ENCODE results near the gene TEX19. TPM values are rescaled to one million over a fixed set of nuclear protein-coding genes. Genes with fewer than 3 reads are reported as not detected.
"Not testable (repeated sequence)": the region's sequence is repeated elsewhere in the genome, so short reads cannot be mapped to it uniquely, and the experiment has no call there.

TEX19 gene
- total RNA-seq, 1 donor from 2014 or later: 0.09 TPM

GRCh38 chr17:82399601-82400101 lies 40.6 kb downstream of the TEX19 start:
- intact Hi-C loops (cut with micrococcal nuclease): no loop called here
- H3K9me3 Mint-ChIP-seq: no peaks in the 10 kb centered on the region
- peaks cover 11% of the 10 kb centered on the region for H3K4me1 Mint-ChIP-seq
- DNase-seq: no peak
- peaks cover 23% of the 10 kb centered on the region for H3K36me3 Mint-ChIP-seq (ENCODE audit: low read depth)
- no peaks in the 10 kb centered on the region for H3K27me3 Mint-ChIP-seq
- no peak overlapping the region for H3K4me3 Mint-ChIP-seq
- no peak overlapping the region for H3K27ac Mint-ChIP-seq

- H3K36me3 Mint-ChIP-seq (ENCODE audit: low read depth): peaks cover 21% of the 10 kb centered on the region
- no peak overlapping the region for H3K4me3 Mint-ChIP-seq
- no peak for DNase-seq
- no peaks in the 10 kb centered on the region for H3K27me3 Mint-ChIP-seq
- no peaks in the 10 kb centered on the region for H3K9me3 Mint-ChIP-seq
- no peak overlapping the region for H3K27ac Mint-ChIP-seq
- intact Hi-C loops (cut with micrococcal nuclease): no loop called here
- H3K4me1 Mint-ChIP-seq: peaks cover 11% of the 10 kb centered on the region
Measured at GRCh38 chr17:82400206-82400605, 41.2 kb downstream of the TEX19 start.

GRCh38 chr17:82400830-82401229 lies 41.8 kb downstream of the TEX19 start:
- intact Hi-C loops (cut with micrococcal nuclease): no loop called here
- Mint-ChIP-seq H3K4me3 (peak overlapping the region; percentile 82), H3K9me3 (no peaks in the 10 kb centered on the region)

GRCh38 chr17:82402865-82403264 lies 43.8 kb downstream of the TEX19 start:
- intact Hi-C loops (cut with micrococcal nuclease): no loop called here
- Mint-ChIP-seq H3K4me1 (peaks cover 16% of the 10 kb centered on the region), H3K27me3 (no peaks in the 10 kb centered on the region), H3K9me3 (no peaks in the 10 kb centered on the region), H3K27ac (no peak overlapping the region), H3K4me3 (no peak overlapping the region), H3K36me3 (ENCODE audit: low read depth) (peaks cover 24% of the 10 kb centered on the region)
- no peak for DNase-seq

More at GRCh38 chr17:82400830-82401229, 41.8 kb downstream of the TEX19 start:
- Mint-ChIP-seq H3K27me3 (no peaks in the 10 kb centered on the region), H3K36me3 (ENCODE audit: low read depth) (peaks cover 23% of the 10 kb centered on the region), H3K27ac (peak overlapping the region; percentile 66), H3K4me1 (peaks cover 11% of the 10 kb centered on the region)
- DNase-seq: peak; percentile 88

- no peak overlapping the region for H3K4me3 Mint-ChIP-seq
- no peak overlapping the region for H3K27ac Mint-ChIP-seq
- H3K36me3 Mint-ChIP-seq (ENCODE audit: low read depth): peaks cover 26% of the 10 kb centered on the region
- DNase-seq: no peak
- intact Hi-C loops (cut with micrococcal nuclease): no loop called here
- H3K9me3 Mint-ChIP-seq: no peaks in the 10 kb centered on the region
- H3K4me1 Mint-ChIP-seq: peaks cover 16% of the 10 kb centered on the region
- no peaks in the 10 kb centered on the region for H3K27me3 Mint-ChIP-seq
Measured at GRCh38 chr17:82403662-82404660, 44.9 kb downstream of the TEX19 start.

GRCh38 chr17:82405051-82405450 lies 46.0 kb downstream of the TEX19 start:
- no peak overlapping the region for H3K27ac Mint-ChIP-seq
- peaks cover 16% of the 10 kb centered on the region for H3K4me1 Mint-ChIP-seq
- no peaks in the 10 kb centered on the region for H3K27me3 Mint-ChIP-seq
- H3K36me3 Mint-ChIP-seq (ENCODE audit: low read depth): peaks cover 29% of the 10 kb centered on the region
- no peak for DNase-seq
- intact Hi-C loops (cut with micrococcal nuclease): no loop called here
- H3K4me3 Mint-ChIP-seq: no peak overlapping the region
- H3K9me3 Mint-ChIP-seq: no peaks in the 10 kb centered on the region

- intact Hi-C loops (cut with micrococcal nuclease): no loop called here
- DNase-seq: no peak
Measured at GRCh38 chr17:82406131-82406671, 47.2 kb downstream of the TEX19 start.

GRCh38 chr17:82407255-82407654 lies 48.2 kb downstream of the TEX19 start:
- intact Hi-C loops (cut with micrococcal nuclease): no loop called here
- no peak for DNase-seq

More at GRCh38 chr17:82406131-82406671, 47.2 kb downstream of the TEX19 start:
- peaks cover 26% of the 10 kb centered on the region for H3K36me3 Mint-ChIP-seq (ENCODE audit: low read depth)
- no peak overlapping the region for H3K27ac Mint-ChIP-seq
- no peak overlapping the region for H3K4me3 Mint-ChIP-seq
- H3K4me1 Mint-ChIP-seq: peaks cover 9% of the 10 kb centered on the region
- no peaks in the 10 kb centered on the region for H3K9me3 Mint-ChIP-seq
- H3K27me3 Mint-ChIP-seq: no peaks in the 10 kb centered on the region

GRCh38 chr17:82408288-82408937 lies 49.4 kb downstream of the TEX19 start:
- Mint-ChIP-seq H3K27ac (no peak overlapping the region), H3K4me3 (no peak overlapping the region), H3K4me1 (peaks cover 5% of the 10 kb centered on the region), H3K27me3 (no peaks in the 10 kb centered on the region), H3K36me3 (ENCODE audit: low read depth) (peaks cover 20% of the 10 kb centered on the region), H3K9me3 (no peaks in the 10 kb centered on the region)
- intact Hi-C loops (cut with micrococcal nuclease): no loop called here
- no peak for DNase-seq

More at GRCh38 chr17:82407255-82407654, 48.2 kb downstream of the TEX19 start:
- Mint-ChIP-seq H3K27me3 (no peaks in the 10 kb centered on the region), H3K27ac (no peak overlapping the region), H3K4me3 (no peak overlapping the region), H3K36me3 (ENCODE audit: low read depth) (peaks cover 22% of the 10 kb centered on the region), H3K4me1 (peaks cover 6% of the 10 kb centered on the region), H3K9me3 (no peaks in the 10 kb centered on the region)

GRCh38 chr17:82408938-82409318 lies 49.9 kb downstream of the TEX19 start:
- intact Hi-C loops (cut with micrococcal nuclease): no loop called here
- Mint-ChIP-seq H3K4me3 (no peak overlapping the region), H3K9me3 (no peaks in the 10 kb centered on the region), H3K4me1 (peaks cover 5% of the 10 kb centered on the region), H3K27me3 (no peaks in the 10 kb centered on the region), H3K27ac (no peak overlapping the region), H3K36me3 (ENCODE audit: low read depth) (peaks cover 17% of the 10 kb centered on the region)
- no peak for DNase-seq

- intact Hi-C loops (cut with micrococcal nuclease): loop anchor here (10.0 kb wide), 1 partner anchor 175 kb away; no protein-coding TSS in a partner anchor
- DNase-seq: no peak
- Mint-ChIP-seq H3K36me3 (ENCODE audit: low read depth) (peaks cover 18% of the 10 kb centered on the region), H3K27ac (no peak overlapping the region), H3K27me3 (no peaks in the 10 kb centered on the region), H3K4me3 (no peak overlapping the region), H3K9me3 (no peaks in the 10 kb centered on the region), H3K4me1 (peaks cover 11% of the 10 kb centered on the region)
Measured at GRCh38 chr17:82410014-82410716, 51.1 kb downstream of the TEX19 start.

GRCh38 chr17:82411396-82412053 lies 52.5 kb downstream of the TEX19 start:
- Mint-ChIP-seq H3K9me3 (no peaks in the 10 kb centered on the region), H3K36me3 (ENCODE audit: low read depth) (peaks cover 17% of the 10 kb centered on the region), H3K4me3 (no peak overlapping the region), H3K27me3 (no peaks in the 10 kb centered on the region), H3K27ac (no peak overlapping the region), H3K4me1 (peaks cover 12% of the 10 kb centered on the region)
- no peak for DNase-seq
- intact Hi-C loops (cut with micrococcal nuclease): loop anchor here (10.0 kb wide), 1 partner anchor 177 kb away; no protein-coding TSS in a partner anchor

GRCh38 chr17:82412081-82412480 lies 53.0 kb downstream of the TEX19 start:
- peaks cover 12% of the 10 kb centered on the region for H3K4me1 Mint-ChIP-seq
- not testable (repeated sequence) for H3K4me3 Mint-ChIP-seq, H3K27ac Mint-ChIP-seq, H3K27me3 Mint-ChIP-seq, H3K9me3 Mint-ChIP-seq, DNase-seq
- intact Hi-C loops (cut with micrococcal nuclease): loop anchor here (10.0 kb wide), 1 partner anchor 177 kb away; no protein-coding TSS in a partner anchor
- peaks cover 17% of the 10 kb centered on the region for H3K36me3 Mint-ChIP-seq (ENCODE audit: low read depth)

Measured in activated CD4-positive, alpha-beta T cell treated with anti-CD3 and anti-CD28 coated beads, Interleukin-2, amount 10 ng/mL, durations not matched to agents 24 days and 14 days (primary cell).